ENCODE results near the gene UBE2D1. TPM values are rescaled to one million over a fixed set of nuclear protein-coding genes. Genes with fewer than 3 reads are reported as not detected.

The UBE2D1 gene
- 10.4 TPM for polyA plus RNA-seq (2012; ENCODE audit: insufficient read depth, insufficient read length, low read depth)

GRCh38 chr10:58334817-58335305, at the start of gene UBE2D1:
TSS of gene UBE2D1 (plus strand) at chr10:58335006. CDS start at chr10:58335202, 196 bp downstream.
- peak within 1 kb of the TSS; percentile 83 for H3K4me3 ChIP-seq (ENCODE audit: low read depth, low read length)
- no peaks in the 10 kb centered on the region for H3K9me3 ChIP-seq
- DNase-seq, result peak; percentile 87
- H3K36me3 ChIP-seq, result no peaks in the 10 kb centered on the region
- no peaks in the 10 kb centered on the region for H3K27me3 ChIP-seq
- TF ChIP-seq, protein P1, sequence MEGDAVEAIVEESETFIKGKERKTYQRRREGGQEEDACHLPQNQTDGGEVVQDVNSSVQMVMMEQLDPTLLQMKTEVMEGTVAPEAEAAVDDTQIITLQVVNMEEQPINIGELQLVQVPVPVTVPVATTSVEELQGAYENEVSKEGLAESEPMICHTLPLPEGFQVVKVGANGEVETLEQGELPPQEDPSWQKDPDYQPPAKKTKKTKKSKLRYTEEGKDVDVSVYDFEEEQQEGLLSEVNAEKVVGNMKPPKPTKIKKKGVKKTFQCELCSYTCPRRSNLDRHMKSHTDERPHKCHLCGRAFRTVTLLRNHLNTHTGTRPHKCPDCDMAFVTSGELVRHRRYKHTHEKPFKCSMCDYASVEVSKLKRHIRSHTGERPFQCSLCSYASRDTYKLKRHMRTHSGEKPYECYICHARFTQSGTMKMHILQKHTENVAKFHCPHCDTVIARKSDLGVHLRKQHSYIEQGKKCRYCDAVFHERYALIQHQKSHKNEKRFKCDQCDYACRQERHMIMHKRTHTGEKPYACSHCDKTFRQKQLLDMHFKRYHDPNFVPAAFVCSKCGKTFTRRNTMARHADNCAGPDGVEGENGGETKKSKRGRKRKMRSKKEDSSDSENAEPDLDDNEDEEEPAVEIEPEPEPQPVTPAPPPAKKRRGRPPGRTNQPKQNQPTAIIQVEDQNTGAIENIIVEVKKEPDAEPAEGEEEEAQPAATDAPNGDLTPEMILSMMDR (IDR thresholded peaks at IDR 0.05; ENCODE audit: low read depth, low read length), result no peak
- no peaks in the 10 kb centered on the region for H3K4me1 ChIP-seq

DNA sequence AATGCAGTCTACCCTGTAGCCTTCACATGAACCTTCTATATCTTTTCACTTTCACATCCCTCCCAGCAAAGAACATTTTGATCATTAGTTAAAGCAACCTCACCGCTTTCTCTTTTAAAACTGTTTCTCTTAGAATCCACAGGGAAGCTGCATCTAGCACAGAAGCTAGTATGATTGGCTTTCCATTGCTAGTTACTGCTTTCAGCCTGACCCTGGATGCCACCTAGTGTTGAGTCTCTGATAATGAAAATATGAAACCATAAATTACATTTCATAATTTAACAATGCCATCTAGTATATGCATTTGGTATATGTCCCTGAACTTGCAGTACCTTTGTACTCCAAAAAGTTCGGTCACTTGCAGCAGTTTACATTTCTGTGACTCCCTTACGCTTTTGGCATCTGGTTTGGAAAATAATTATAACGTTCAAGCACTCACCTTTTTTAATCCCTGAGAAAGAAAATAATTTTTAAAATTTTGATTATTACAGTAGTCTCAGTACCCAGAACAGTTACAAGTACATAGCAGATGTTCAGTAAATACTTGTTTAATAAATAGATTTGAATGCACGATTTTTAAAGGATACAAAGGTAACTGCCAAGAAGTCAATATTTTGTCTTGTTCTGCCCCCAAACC, 43.1 kb upstream of the UBE2D1 start:
- H3K9me3 ChIP-seq, result no peaks in the 10 kb centered on the region
- no peak overlapping the region for H3K4me3 ChIP-seq (ENCODE audit: low read depth, low read length)
- H3K36me3 ChIP-seq, result peaks cover 10% of the 10 kb centered on the region
- no peaks in the 10 kb centered on the region; the same call in 1 of the 2 replicates for H3K4me1 ChIP-seq
- TF ChIP-seq, protein P1 (IDR thresholded peaks at IDR 0.05; ENCODE audit: low read depth, low read length), result peak; percentile 81
- DNase-seq, result peak; percentile 49
- H3K27me3 ChIP-seq, result no peaks in the 10 kb centered on the region

GRCh38 chr10:58293989-58294388, 40.8 kb upstream of the UBE2D1 start:
- Histone ChIP-seq H3K4me3 (ENCODE audit: low read depth, low read length) (no peak overlapping the region), H3K4me1 (no peaks in the 10 kb centered on the region; the same call in 1 of the 2 replicates), H3K9me3 (no peaks in the 10 kb centered on the region), H3K36me3 (peaks cover 7% of the 10 kb centered on the region), H3K27me3 (no peaks in the 10 kb centered on the region)
- TF ChIP-seq, protein P1 (IDR thresholded peaks at IDR 0.05; ENCODE audit: low read depth, low read length), result no peak
- no peak for DNase-seq

GRCh38 chr10:58299580-58299979, 35.2 kb upstream of the UBE2D1 start:
- TF ChIP-seq, protein P1 (IDR thresholded peaks at IDR 0.05; ENCODE audit: low read depth, low read length), result peak; percentile 95
- Histone ChIP-seq H3K36me3 (no peaks in the 10 kb centered on the region), H3K9me3 (no peaks in the 10 kb centered on the region), H3K4me1 (no peaks in the 10 kb centered on the region), H3K4me3 (ENCODE audit: low read depth, low read length) (no peak overlapping the region), H3K27me3 (no peaks in the 10 kb centered on the region)
- peak; percentile 76 for DNase-seq

DNA sequence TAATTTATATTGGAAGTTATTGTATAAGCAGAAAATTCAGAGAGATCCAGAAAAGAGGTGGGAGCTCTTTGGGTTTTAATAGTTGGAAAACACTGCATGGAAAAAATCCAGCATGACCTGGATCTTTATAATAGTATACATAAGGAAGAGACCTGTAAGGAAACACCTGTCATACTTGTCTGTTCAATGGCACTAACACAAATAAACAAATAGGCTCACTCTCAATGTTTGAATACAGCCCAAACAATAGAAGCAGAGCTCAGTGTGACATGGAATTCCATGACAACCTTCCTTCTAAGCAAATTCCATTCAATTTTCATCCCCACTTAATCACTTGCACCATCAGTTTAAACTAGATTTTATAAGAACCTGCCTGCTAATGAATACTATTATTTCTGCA, 34.1 kb upstream of the UBE2D1 start:
- no peak for DNase-seq
- TF ChIP-seq, protein P1 (IDR thresholded peaks at IDR 0.05; ENCODE audit: low read depth, low read length), result no peak
- Histone ChIP-seq H3K4me3 (ENCODE audit: low read depth, low read length) (no peak overlapping the region), H3K36me3 (no peaks in the 10 kb centered on the region), H3K4me1 (no peaks in the 10 kb centered on the region), H3K27me3 (no peaks in the 10 kb centered on the region), H3K9me3 (no peaks in the 10 kb centered on the region)

DNA sequence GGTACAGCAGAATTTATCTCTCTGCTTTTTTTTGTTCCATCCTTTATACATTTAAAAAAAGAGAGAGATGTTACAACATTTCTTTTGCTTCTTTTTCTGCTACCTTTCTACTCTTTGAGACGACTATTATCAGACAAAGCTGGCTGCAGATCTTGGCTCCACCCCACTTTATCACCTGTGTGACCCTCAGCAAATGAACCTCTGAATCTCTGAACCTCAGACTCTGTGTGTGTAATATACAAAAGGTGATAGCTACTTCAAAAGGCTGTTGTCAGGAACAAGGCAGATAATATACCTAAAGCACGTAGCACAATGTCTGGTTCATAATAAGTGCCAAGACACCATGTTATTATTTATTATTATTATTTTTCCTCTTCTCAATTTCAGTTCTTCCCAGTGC, 32.6 kb upstream of the UBE2D1 start:
- Histone ChIP-seq H3K4me1 (no peaks in the 10 kb centered on the region), H3K27me3 (no peaks in the 10 kb centered on the region), H3K9me3 (no peaks in the 10 kb centered on the region), H3K36me3 (no peaks in the 10 kb centered on the region), H3K4me3 (ENCODE audit: low read depth, low read length) (no peak overlapping the region)
- DNase-seq, result no peak
- TF ChIP-seq, protein P1 (IDR thresholded peaks at IDR 0.05; ENCODE audit: low read depth, low read length), result no peak
